Putamen (tissue), 1 donor: ENCODE data around the gene DDX4.
A peak's percentile ranks its signal among the peaks of the same experiment; 100 is the strongest.
"Not testable (repeated sequence)": the region's sequence is repeated elsewhere in the genome, so short reads cannot be mapped to it uniquely, and the experiment has no call there.

Experiments
- DNase-seq: peaks from one replicate; pipeline ENCODE4 v3.0.0-alpha.2; 2016; ENCODE audit warnings: low spot score

Gene DDX4

GRCh38 chr5:55724281-55724680, 13.6 kb upstream of the DDX4 start:
- DNase-seq, result no peak

- no peak for DNase-seq
Observed at GRCh38 chr5:55731848-55732247, 6.0 kb upstream of the DDX4 start.

- DNase-seq, result no peak
Observed at GRCh38 chr5:55732585-55732984, 5.3 kb upstream of the DDX4 start.

GRCh38 chr5:55734658-55735057, 3.2 kb upstream of the DDX4 start:
- DNase-seq, result no peak

- DNase-seq, result no peak
Observed at GRCh38 chr5:55742778-55743177, 4.9 kb downstream of the DDX4 start.

GRCh38 chr5:55747778-55748318, 10.0 kb downstream of the DDX4 start:
- DNase-seq, result no peak

- DNase-seq, result no peak
Observed at GRCh38 chr5:55749387-55749786, 11.5 kb downstream of the DDX4 start.

- DNase-seq, result no peak
Observed at GRCh38 chr5:55750063-55750462, 12.2 kb downstream of the DDX4 start.

- DNase-seq, result no peak
Observed at GRCh38 chr5:55750499-55750898, 12.6 kb downstream of the DDX4 start.

GRCh38 chr5:55758231-55758630, 20.4 kb downstream of the DDX4 start:
- no peak for DNase-seq

- no peak for DNase-seq
Observed at GRCh38 chr5:55758714-55759113, 20.9 kb downstream of the DDX4 start.

GRCh38 chr5:55761721-55762120, 23.9 kb downstream of the DDX4 start:
- DNase-seq, result not testable (repeated sequence)

GRCh38 chr5:55763746-55764420, 26.0 kb downstream of the DDX4 start:
- no peak for DNase-seq

- no peak for DNase-seq
Observed at GRCh38 chr5:55768279-55768678, 30.4 kb downstream of the DDX4 start.

GRCh38 chr5:55771175-55771655, 33.4 kb downstream of the DDX4 start:
- DNase-seq, result no peak

GRCh38 chr5:55773057-55773456, 35.2 kb downstream of the DDX4 start:
- peak; percentile 75 for DNase-seq

- no peak for DNase-seq
Observed at GRCh38 chr5:55777332-55777731, 39.5 kb downstream of the DDX4 start.

GRCh38 chr5:55800924-55801323, 63.1 kb downstream of the DDX4 start:
- DNase-seq, result no peak

- DNase-seq, result not testable (repeated sequence)
Observed at GRCh38 chr5:55808814-55809213, 71.0 kb downstream of the DDX4 start.

GRCh38 chr5:55815939-55816338, 78.1 kb downstream of the DDX4 start:
- DNase-seq, result not testable (repeated sequence)

- DNase-seq, result no peak
Observed at GRCh38 chr5:55816342-55816741, 78.5 kb downstream of the DDX4 start.

GRCh38 chr5:55817030-55817429, 79.2 kb downstream of the DDX4 start:
- DNase-seq, result no peak

- no peak for DNase-seq
Observed at GRCh38 chr5:55820488-55820887, 82.6 kb downstream of the DDX4 start.
